HG03095 (cell line): ENCODE data around the gene SETBP1.

Experiments used
- ATAC-seq: cut with Tn5 transposase; IDR thresholded peaks from one replicate; pipeline ENCODE4 v1.9.1; 2021; ENCODE audit warnings: moderate library complexity; ENCODE audit not compliant: unreplicated experiment

Gene SETBP1

DNA sequence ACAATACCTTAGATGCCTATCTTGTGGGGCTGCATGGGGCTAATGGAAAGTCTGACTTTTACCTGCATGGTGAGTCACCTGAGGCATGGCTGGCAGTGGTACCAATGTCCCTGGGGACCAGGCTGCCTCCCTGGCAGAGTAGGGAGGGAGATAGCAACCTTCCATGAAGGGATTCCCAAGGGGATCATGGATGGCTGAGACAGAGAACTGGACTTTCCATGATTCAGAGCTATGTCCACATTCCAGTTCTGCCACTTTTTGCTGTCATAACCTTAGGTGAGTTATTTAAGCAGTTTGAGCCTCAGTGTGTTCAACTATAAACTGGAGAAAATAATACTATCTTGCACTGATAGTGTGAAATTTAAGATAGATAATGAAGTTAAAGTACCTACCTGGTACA is 178.6 kb downstream of the SETBP1 start:
- no peak for ATAC-seq

DNA sequence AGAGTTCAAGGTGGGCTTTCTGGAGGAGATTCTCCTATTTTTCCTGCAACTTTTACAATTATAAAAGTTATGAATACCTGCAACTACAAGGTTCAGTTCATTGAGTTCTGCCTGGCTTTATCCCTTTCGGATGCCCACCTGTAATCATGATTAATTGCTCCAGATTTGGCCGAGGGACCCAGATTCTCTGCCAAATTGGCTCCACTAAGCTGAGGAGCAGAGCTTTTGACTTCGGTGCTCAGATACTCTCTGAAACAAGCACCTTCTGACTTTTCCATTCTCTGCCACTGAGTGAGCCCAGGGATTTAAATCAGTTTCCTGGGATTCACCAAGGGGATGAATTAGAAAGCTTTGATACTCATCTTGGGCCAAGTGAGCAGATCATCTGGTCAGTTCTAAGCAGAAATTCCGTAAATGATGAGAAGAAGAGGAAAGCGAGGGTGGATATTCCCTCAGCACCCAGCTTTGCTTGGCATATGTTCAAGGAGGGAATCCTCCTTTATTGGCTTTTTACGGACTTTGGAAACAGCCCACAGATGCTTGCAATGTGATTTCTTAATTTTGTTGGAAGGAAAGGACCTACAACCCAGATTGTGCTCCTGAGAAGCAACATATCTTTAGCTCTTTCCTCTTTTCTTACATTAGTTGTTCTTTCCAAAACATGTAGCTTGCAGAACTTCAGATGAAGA is 179.2 kb downstream of the SETBP1 start:
- ATAC-seq: no peak

DNA sequence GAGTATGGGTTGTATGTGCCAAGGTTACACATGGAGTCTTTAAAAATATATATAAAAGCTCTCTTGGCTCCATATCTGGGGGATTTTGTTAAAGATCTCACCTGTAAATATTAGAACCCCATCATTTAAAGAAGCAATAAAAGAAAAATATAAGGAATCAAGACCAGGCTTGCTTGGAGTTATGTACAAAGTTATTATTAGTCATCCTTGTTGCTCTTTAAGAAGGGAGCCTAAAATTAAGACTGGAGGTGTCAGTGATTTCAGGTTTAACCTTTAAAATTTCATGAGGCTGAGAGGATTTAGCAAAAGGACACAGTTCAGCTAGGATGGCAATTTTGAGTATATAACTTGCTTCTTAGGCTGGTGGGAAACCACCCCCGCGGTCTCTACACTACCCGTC is 181.4 kb downstream of the SETBP1 start:
- no peak for ATAC-seq

DNA sequence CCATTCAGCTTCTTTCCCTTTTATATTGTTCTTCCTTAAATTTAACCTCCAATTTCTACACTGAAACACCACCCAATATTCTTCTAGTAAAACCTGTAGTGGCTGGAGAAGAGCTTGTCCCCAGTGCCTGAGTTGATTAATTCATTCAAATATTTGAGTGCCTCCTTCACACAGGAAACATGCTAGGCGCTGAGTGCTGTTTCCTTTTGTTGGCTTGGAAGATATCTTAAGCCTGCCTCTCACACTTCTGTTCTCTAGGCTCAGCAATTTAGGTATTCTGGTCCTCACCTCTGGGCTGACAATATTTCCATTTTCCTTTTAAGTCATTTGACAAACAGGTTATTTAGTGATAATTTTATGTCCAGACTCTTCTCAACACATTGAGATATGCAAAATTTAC is 185.4 kb downstream of the SETBP1 start:
- no peak for ATAC-seq

DNA sequence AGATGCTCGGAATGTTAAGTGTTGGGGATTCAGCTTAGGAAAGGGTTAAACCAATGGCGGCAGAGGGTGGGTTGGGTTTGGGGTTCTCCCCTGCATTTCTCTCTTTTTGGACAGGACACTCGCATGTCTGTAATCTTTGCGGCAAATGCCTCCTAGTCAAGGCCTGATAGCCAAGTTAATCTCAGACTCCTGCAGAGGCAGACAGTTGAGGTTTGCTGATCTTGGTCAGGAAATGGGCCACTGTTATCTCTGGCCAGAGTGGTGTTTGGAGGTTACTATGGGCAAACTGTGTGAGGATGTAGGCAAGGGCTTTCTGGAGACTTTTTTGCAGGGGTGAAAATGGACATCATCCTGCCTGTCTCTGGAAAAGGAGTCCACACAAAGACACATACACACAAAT is 188.8 kb downstream of the SETBP1 start:
- no peak for ATAC-seq

DNA sequence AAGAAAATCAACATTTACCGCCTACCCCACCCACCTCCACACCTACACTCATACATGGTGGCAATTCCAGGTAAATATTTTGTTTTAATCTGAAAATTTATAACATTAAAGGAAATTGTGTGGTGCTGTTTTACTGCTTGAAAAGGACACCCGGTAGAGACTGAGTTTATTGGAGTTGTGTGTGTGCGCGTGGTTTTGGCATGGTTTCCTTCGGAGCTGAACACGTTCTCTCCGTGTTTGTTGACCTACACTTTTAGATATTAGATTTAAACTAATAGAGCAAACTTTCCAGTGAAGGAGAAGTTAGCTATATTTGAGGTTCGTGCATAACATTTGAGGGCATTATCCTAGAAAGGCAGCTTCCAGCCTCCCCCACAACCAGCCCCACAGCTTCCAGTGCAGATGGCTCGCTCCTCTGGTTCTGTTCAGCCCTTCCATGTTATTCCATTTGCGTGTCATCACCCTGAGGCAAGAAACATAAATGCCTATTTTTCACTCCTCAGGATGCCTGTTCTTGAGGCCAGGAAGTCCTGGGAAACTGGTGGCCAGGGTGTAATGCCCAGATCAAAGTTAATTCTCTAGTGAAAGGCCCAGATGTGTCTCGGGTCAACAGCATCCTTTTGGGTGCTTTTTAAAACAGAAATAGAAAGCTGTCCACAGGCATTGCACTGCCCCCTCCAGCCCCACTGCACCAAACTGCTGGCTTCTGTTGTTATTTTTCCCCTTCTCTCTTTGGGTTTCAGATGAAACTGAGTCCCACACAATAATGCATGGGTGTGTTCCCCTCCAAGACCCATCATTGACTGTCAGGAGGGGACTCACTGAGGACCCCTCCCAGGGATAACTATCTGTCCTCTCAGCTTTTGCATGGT is 190.2 kb downstream of the SETBP1 start:
- ATAC-seq: no peak

DNA sequence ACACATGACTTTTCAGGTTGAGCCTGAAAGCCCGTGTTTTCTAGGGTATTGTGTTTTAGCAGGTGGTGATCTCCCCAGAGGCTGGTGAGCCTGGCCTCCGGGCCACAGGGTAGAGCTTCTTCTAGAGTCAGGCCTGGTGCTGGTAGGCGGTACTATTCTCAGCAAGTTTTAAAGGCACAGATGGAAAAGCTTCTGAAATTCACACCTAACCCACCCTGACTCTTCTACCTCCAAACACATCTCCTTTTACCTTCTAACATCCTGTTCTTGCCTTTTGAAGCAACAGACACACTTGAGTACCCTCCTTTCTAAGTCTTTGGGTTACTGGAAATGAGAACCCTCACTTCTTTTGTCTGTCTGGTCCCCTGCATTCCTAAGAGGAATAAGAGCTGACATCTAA is 191.1 kb downstream of the SETBP1 start:
- peak; percentile 58 for ATAC-seq

DNA sequence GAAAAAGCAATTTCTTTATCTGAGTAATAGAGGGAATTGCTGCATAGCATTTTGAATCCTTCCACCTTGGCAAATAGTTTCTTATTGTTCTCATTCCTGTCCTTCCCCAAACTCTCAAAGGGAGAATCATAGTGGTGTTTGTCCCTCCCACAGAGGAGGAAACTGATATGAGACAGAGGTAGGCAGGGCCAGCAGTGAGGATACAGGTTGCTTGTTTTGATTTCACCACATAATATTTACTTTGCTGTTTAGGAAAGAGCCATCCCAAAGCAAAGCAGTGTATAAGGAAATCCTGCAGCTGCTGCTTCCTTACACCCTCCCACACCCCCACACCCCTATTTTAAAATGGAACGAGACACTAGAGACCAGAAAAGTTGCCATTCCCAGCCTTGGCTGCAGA is 195.3 kb downstream of the SETBP1 start:
- ATAC-seq: no peak

DNA sequence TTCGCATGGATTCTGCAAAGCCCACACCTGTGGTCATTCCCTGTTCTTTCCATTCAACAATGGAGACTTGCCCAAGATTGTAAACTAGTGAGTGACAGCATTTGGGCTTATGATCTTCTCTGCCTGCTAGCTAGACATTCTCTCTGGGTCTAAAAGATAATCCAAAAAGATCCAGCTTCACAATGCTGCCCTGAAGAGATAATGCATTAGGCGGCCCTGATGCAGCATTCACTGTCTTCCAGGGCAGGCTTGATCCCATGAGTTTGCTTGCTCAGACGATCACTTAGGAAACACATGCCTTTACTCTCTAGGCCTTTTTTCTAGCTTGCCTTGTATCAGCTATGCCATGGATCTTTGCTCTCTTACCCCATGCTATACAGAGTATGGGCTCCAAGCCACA is 196.1 kb downstream of the SETBP1 start:
- no peak for ATAC-seq

DNA sequence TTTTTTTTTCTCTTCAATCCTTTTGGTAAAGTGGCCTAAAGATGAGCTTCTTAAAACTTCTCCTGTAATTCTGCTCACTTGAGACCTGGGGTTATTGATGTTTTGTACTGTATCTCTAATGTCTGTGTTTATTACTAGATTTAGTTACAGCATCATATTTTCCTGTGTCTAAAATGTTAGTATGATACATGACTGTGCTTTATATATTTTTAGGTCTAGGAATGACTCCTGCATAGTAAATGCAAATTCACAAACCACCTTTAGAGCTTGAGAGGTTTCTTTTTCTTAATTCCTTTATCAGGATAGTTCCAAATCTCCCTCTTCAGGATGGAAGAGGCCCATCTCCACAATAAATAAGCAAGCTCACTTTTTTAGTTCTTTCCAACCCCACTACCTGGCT is 197.6 kb downstream of the SETBP1 start:
- no peak for ATAC-seq

DNA sequence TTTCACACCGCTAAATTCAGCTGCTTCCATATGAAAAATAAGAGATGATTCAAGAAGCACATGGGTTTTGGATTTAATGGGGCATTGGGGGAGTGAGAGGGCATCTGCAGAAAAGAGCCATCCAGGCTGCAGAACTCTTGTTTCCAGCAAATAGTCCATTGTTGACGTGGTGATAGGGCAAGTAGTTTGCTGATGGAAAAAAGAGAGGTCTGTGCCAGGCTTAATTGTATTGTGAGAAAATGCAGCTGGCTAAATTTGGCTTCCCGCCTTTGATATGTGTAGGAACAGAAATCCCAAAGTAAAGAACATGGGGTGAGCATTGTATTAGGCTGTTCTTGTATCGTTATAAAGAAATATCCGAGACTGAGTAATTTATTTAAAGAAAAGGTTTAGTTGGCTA is 199.5 kb downstream of the SETBP1 start:
- no peak for ATAC-seq

DNA sequence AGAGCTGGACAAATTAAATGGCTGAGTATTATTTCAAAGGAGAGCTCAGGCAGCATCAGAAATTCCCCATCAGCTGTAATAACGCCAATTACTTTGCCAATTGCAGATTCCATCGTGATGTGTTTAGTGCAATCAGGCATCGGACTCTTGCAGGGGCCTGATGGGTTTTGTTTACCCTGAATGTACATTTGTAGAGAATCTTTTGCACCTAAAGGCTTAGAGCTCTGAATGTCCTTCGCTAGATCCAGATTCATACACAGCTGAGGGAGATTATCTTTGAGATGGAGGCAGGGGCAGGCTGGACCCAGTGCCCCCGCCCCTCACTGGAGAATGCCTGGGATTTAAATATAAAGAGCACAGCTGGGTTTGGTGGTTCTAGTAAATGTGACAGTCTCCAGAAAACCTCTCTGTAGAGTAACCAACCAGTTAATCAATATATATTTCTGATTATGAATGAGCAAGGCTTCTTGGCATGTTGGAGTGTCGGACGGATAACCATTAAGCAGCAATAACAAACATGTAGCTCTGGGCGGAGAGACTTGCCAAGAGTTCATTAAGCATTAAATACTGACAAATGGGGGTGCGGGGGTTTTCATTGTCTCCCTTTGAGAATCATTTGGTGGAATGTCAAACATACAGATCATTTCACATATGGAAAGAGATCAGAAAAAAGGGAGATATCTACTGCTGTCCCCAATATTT is 200.9 kb downstream of the SETBP1 start:
- no peak for ATAC-seq

DNA sequence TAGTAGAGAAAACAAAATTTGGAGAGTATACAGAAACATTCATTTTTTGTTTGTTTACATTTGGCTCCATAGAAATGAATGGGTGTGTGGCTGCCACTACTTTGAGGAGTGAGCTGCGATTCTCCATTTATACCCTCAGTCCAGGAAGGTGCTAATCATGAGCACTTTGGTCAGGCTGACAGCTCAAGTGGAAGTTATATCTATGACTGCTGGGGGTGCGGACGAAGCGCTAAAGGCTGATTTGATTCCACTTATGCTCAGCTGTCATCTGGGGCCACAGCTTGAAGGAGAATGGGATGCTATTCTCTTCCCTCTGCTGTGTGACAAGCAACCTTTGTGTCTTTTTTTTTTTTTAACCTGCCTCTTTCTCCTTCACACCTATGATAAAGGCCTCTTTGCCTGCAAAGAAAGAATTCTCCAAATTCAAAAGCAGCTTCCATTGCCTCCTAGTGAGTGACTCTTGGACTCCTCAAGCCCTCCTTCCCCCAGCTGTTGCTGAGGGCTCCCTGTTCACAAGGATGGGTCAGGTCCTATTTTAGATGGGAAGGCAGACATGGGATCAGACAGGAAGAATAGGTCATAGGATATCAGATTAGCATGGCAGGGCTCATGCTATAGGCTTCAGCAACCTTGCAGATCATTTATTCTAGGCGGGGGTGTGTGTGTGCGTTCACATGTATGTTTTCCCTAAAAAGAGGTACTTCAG is 201.6 kb downstream of the SETBP1 start:
- no peak for ATAC-seq

DNA sequence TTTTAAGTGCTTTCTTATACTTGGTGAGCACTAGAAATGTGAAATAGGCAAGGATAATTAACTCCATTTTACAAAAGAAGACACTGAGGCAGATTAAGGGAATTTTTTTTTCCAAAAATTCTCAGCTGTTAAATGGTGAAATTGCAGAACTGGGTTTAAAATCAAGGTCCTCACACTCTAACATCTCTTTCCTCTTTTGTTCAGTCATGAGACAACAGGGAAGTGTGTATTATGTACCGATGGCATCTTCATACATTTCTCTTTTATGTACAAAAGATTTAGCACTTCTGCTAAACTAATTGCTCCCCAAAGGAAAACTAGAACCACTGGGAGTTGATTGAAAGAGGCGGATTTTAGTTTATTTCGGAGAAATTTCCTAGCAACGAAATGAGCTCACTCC is 203.0 kb downstream of the SETBP1 start:
- ATAC-seq: no peak

DNA sequence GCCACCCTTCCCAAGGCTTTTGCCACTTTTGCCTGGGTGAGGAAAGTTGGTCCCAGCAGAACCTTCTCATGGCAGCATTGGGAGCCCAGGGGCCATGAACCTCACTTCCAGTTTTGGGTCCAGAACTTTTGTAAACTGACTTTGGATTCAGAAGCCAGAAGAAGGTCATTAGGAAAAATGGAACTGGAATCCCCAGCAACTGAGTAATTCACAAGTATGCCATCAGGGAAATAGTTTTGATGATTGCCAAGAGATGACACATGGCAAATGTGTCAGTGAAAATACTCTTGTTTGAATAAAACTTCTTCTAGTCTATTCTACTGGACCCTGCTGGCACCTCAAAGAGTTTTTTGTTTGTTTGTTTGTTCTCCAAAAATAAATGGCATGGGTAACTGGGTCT is 203.7 kb downstream of the SETBP1 start:
- ATAC-seq: no peak

DNA sequence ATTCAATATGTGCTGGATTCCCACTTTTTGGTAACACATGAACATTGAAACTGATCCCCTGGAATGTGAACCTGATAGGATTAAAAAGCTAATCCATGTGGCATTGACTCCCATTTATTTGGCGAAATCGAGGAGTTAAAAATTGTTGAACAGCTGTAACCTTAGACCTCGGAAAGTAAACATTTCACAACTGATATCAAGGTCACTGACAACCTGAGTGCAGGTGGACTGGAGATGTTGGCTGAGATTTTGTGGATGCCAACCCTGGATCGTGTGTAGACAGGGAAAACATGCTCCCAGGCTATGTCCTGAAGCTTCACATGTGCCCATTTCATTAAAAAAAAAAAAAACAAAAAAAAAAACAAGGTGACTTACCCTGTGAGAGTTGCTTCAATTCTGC is 204.8 kb downstream of the SETBP1 start:
- no peak for ATAC-seq

DNA sequence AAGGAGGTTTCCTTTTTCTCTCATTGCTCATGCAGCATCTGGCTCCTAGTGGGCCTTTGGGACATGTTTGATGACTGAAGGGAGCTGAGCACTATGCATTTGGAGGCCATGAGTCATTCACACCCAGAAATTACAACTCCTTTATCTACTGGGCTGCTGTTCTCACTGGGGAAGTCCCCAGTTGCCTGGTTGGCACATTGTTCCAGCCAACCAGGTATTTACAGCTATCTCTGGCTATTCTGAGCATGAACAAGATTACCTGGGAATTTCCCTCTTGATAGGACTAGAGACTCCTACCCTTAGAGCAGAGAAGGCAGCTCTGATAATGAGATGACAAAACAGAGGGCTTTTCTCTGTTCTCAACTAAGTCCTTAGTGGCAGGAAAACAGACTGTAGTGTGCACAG is 206.5 kb downstream of the SETBP1 start:
- peak; percentile 80 for ATAC-seq

DNA sequence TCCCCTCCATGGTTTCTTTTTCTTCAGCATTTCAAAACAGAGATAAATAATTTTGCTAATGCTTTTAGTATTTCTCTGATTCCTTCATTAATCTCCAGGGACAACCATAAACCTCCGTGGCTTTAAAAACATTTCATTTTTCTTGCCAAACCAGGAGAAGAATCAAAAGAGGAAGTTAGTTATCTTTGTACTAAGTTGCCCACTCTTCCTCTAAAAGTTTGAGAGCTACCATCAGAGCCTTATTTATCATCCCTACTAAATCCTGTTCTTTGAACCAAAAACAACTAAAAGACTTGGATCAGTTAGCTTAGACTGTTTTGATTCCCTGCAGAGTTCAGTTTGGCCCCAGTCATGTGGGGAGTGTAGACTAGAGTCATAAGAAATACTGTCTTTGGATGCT is 208.4 kb downstream of the SETBP1 start:
- no peak for ATAC-seq

DNA sequence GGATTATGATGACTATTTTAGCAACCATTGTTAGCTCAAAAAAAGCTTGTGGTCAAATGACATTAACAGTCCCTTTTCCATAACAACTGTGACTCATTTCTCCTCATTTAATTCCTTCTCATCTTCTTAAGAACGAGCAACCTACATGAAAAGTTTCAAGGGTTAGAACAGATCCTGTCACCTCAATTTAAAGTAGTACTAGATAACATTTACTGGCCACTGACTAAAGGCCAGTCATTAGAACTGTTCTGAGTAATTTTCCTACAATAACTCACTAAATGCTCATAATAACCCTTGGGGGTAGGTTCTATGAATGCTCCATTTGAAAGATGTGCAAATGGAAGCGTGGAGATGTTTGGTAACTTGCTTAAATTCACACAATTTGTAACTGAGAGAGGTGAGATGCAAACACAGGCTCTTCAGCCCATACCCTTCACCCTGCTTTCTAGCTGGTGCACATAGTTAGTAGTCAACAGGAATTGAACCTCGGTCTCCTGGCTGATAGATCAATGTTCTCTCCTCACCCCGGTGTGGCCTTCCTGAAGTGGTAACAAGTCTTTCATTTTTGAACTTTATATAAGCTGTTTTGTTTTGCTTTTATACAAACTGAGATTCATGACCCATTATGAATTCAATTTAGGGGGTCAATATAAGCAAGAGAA is 212.5 kb downstream of the SETBP1 start:
- ATAC-seq: no peak

DNA sequence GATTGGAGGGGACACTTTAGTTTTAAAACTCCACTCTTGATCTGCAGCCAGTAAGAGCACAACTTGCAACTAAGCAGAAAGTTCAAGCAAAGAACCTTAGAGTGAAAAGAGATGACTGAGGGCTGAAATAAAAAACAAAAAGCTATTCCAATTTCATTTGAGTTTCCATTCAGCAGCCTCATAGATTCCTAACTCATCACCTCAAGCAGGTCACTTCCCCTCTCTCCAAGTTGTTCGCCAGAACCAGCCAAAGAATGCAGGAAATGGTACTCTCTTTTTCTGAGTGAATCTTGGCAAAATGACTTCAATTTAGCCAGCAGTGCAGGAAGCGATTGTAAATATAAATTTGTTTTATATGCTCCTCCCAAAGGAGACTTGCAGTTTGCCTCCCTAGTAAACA is 213.3 kb downstream of the SETBP1 start:
- no peak for ATAC-seq
